Endothelial cell (in vitro differentiated cells): Measurements from ENCODE around the gene HS3ST5. TPM values are rescaled to one million over a fixed set of nuclear protein-coding genes. Genes with fewer than 3 reads are reported as not detected.
"Not testable (repeated sequence)": the region's sequence is repeated elsewhere in the genome, so short reads cannot be mapped to it uniquely, and the experiment has no call there.

ENCODE experiments used
- DNase-seq: peaks from one replicate; pipeline ENCODE4 v3.0.0; 2021; ENCODE audit warnings: low spot score
- H3K27ac Mint-ChIP-seq: one replicate; pipeline ENCODE4 v1.8.0; 2021; ENCODE audit warnings: mixed read lengths, inconsistent platforms; ENCODE audit not compliant: unreplicated experiment
- H3K27me3 Mint-ChIP-seq: one replicate; pipeline ENCODE4 v1.8.0; 2021; ENCODE audit warnings: mild to moderate bottlenecking, moderate library complexity, mixed read lengths, inconsistent platforms; ENCODE audit not compliant: unreplicated experiment
- H3K36me3 Mint-ChIP-seq: one replicate; pipeline ENCODE4 v1.8.0; 2021; ENCODE audit warnings: mild to moderate bottlenecking, low read depth, mixed read lengths, inconsistent platforms; ENCODE audit not compliant: unreplicated experiment
- H3K4me1 Mint-ChIP-seq: one replicate; pipeline ENCODE4 v1.8.0; 2021; ENCODE audit warnings: mild to moderate bottlenecking, mixed read lengths, inconsistent platforms; ENCODE audit not compliant: unreplicated experiment
- H3K4me3 Mint-ChIP-seq: one replicate; pipeline ENCODE4 v1.8.0; 2021; ENCODE audit warnings: mild to moderate bottlenecking, mixed read lengths, inconsistent platforms; ENCODE audit not compliant: unreplicated experiment
- H3K9me3 Mint-ChIP-seq: one replicate; pipeline ENCODE4 v1.8.0; 2021; ENCODE audit warnings: mixed read lengths, inconsistent platforms; ENCODE audit not compliant: unreplicated experiment
- total RNA-seq: library from RNA; stranded (reverse); fragmentation: NEBNext Ultra II Directional; extraction: Animal tissue kit (Norgen Biotek cat#: 25700); gene quantifications from one replicate; pipeline ENCODE4 v1.2.1, GENCODE V29; 2021; ENCODE audit not compliant: unreplicated experiment
- TF ChIP-seq, protein P1 (sequence below): fragments of 200-600 bp; sonication (generic); IDR thresholded peaks from one replicate; pipeline ENCODE4 v1.5.0; 2021; ENCODE audit warnings: antibody characterized with exemption; ENCODE audit not compliant: unreplicated experiment

HS3ST5 gene
- total RNA-seq, 1 donor from 2014 or later = 0.51 TPM

DNA sequence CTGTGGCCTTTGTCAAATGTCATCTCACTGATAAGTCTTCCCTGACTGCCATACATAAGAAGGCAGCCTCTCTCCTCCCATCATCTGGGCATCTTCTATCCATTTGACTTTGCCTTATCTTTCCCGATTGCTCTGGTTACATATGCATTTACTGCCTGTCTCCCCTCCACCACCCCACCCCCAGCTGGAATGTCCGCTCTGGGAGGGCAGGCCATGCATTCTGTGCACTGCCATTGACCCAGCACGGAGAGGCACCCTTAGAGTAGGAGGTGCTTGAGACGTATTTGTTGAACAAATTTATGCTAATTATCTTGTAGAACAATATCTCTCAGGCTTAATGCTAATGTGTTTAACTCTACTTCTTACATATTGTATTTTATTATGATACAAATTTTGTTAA is 188.0 kb downstream of the HS3ST5 start:
- Mint-ChIP-seq H3K4me3 (no peak overlapping the region), H3K9me3 (no peaks in the 10 kb centered on the region), H3K36me3 (no peaks in the 10 kb centered on the region), H3K27me3 (no peaks in the 10 kb centered on the region), H3K4me1 (peaks cover 5% of the 10 kb centered on the region), H3K27ac (no peak overlapping the region)
- DNase-seq = no peak
- TF ChIP-seq, protein P1, sequence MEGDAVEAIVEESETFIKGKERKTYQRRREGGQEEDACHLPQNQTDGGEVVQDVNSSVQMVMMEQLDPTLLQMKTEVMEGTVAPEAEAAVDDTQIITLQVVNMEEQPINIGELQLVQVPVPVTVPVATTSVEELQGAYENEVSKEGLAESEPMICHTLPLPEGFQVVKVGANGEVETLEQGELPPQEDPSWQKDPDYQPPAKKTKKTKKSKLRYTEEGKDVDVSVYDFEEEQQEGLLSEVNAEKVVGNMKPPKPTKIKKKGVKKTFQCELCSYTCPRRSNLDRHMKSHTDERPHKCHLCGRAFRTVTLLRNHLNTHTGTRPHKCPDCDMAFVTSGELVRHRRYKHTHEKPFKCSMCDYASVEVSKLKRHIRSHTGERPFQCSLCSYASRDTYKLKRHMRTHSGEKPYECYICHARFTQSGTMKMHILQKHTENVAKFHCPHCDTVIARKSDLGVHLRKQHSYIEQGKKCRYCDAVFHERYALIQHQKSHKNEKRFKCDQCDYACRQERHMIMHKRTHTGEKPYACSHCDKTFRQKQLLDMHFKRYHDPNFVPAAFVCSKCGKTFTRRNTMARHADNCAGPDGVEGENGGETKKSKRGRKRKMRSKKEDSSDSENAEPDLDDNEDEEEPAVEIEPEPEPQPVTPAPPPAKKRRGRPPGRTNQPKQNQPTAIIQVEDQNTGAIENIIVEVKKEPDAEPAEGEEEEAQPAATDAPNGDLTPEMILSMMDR = no peak

DNA sequence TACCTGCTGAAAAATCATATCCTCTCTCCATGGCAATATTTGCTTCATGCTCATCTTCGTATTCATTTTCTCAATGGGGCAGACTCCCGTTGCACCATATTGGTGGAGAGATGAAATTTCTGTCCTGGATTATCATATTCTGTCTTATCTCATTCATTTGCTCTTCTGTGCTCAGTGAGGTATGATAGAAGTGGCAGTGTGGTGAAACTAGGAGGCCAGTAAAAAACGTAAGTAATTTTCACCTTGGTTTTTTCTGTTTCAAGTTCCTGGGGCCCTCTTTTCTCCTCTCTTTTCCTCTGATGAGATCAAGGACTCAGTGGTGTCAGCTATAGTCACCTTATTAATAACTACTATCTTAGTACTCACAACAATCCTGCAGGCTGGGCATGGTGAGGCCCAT is 189.4 kb downstream of the HS3ST5 start:
- no peaks in the 10 kb centered on the region for H3K27me3 Mint-ChIP-seq
- no peak overlapping the region for H3K27ac Mint-ChIP-seq
- no peak for DNase-seq
- no peaks in the 10 kb centered on the region for H3K36me3 Mint-ChIP-seq
- peaks cover 5% of the 10 kb centered on the region for H3K4me1 Mint-ChIP-seq
- TF ChIP-seq, protein P1 = no peak
- no peaks in the 10 kb centered on the region for H3K9me3 Mint-ChIP-seq
- no peak overlapping the region for H3K4me3 Mint-ChIP-seq

DNA sequence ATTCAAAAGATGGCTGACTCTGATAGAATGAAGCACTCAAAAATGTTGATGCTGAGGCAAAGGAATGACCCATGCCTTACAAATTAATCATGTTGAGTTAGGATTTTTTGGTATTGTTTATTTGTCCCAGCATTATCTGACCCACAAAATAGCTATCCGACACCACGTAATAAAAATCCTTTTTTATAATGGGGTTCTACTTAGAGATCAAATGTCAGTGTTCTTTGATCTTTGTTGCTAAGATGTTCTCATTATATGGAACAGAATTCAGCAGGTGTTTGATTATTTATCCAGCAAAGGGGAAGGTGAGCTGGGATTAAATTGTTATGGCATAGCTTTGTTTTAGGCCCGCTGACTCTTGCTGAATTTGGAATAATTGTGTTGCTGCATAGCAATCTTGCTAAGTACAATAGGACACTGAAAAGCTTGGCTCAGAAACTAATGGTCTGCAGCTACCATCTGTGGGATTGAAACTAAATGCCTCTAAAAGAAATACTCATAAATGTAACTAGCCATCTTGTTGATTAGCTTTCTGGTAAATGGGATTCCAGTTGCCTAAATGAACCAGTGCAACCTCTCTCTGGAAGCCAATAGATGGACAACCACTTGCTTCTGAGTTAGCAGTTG is 191.6 kb downstream of the HS3ST5 start:
- no peaks in the 10 kb centered on the region for H3K27me3 Mint-ChIP-seq
- peaks cover 5% of the 10 kb centered on the region for H3K4me1 Mint-ChIP-seq
- H3K9me3 Mint-ChIP-seq = no peaks in the 10 kb centered on the region
- DNase-seq = no peak
- no peak overlapping the region for H3K4me3 Mint-ChIP-seq
- TF ChIP-seq, protein P1 = no peak
- H3K27ac Mint-ChIP-seq = no peak overlapping the region
- H3K36me3 Mint-ChIP-seq = peaks cover 5% of the 10 kb centered on the region

DNA sequence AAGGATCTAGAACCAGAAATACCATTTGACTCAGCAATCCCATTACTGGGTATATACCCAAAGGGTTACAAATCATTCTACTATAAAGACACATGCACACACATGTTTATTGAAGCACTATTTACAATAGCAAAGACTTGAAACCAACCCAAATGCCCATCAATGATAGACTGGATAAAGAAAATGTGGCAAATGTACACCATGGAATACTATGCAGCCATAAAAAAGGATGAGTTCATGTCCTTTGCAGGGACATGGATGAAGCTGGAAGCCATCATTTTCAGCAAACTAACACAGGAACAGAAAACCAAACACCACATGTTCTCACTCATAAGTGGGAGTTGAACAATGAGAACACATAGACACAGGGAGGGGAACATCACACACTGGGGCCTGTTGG is 193.6 kb downstream of the HS3ST5 start:
- H3K4me1 Mint-ChIP-seq, H3K27ac Mint-ChIP-seq, H3K9me3 Mint-ChIP-seq, H3K36me3 Mint-ChIP-seq, H3K27me3 Mint-ChIP-seq, DNase-seq, H3K4me3 Mint-ChIP-seq: not testable (repeated sequence)

DNA sequence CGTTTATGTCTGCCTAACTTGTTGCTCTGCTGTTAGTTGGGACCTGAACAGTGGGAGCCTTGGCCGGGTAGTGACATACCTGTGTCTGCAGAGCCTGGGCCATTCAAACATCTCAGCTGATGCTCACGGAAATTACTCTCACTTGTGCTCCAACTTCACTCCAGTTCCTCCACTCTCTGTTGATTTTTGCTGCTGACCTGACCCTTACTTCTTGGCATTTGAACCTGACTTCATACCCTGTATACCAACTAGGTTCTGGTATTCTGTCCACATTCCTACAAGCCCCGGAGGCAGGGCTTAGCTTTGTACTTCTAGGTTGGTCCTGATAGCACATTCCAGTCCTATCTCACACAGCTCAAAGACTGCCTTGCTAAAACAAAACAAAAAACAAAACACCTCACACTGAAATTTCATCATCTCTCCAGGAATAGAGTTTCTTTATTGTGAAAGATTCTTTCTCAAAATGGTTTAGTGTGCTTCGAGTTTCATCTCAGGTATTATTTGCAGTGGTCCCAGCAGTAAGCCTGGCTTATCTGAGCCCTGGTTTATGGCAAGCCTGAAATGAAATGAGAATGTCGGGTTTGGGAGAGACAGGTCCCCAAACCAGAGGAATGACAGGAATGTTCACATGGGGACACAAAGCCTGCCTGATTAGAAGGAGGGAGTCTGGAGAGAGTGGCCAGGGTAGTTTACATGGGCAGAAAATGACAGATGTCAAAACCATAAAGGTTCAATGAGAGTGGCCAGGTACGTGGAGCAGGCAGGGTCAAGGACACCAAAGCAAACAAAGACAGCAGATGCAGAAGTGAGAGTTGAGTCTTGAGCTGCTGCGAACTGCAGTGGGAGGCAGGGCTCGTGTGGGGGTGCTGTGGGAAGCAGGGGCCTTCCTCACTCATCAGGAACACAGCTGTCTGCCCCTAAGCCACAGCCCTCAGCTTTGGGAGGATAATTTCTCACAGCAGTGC is 197.7 kb downstream of the HS3ST5 start:
- H3K27me3 Mint-ChIP-seq = no peaks in the 10 kb centered on the region
- H3K9me3 Mint-ChIP-seq = no peaks in the 10 kb centered on the region
- no peaks in the 10 kb centered on the region for H3K4me1 Mint-ChIP-seq
- H3K4me3 Mint-ChIP-seq = no peak overlapping the region
- TF ChIP-seq, protein P1 = no peak
- H3K27ac Mint-ChIP-seq = no peak overlapping the region
- peaks cover 5% of the 10 kb centered on the region for H3K36me3 Mint-ChIP-seq
- DNase-seq = no peak
